Activated T-cell treated with anti-CD3 and anti-CD28 coated beads for 1 hour (primary cell): ENCODE results near the gene MUC5AC.
"Not testable (repeated sequence)": the region's sequence is repeated elsewhere in the genome, so short reads cannot be mapped to it uniquely, and the experiment has no call there.

Experiments
- DNase-seq: peaks from one replicate; pipeline ENCODE4 v3.0.0-alpha.2; 2020; ENCODE audit warnings: low read depth

MUC5AC gene

GRCh38 chr11:1157645-1158591, at the start of gene MUC5AC:
Gene MUC5AC (plus strand): TSS chr11:1157953. CDS start chr11:1158000, 47 bp downstream.
- DNase-seq, result no peak

GRCh38 chr11:1108246-1108900, 49.4 kb upstream of the MUC5AC start:
- no peak for DNase-seq

- no peak for DNase-seq
Observed at GRCh38 chr11:1109101-1109917, 48.4 kb upstream of the MUC5AC start.

- no peak for DNase-seq
Observed at GRCh38 chr11:1109918-1110705, 47.6 kb upstream of the MUC5AC start.

GRCh38 chr11:1111545-1112212, 46.1 kb upstream of the MUC5AC start:
- DNase-seq, result no peak

GRCh38 chr11:1112351-1113191, 45.2 kb upstream of the MUC5AC start:
- DNase-seq, result no peak

GRCh38 chr11:1113405-1114201, 44.1 kb upstream of the MUC5AC start:
- no peak for DNase-seq

GRCh38 chr11:1115292-1115691, 42.5 kb upstream of the MUC5AC start:
- not testable (repeated sequence) for DNase-seq

- DNase-seq, result no peak
Observed at GRCh38 chr11:1116104-1116503, 41.6 kb upstream of the MUC5AC start.

- DNase-seq, result no peak
Observed at GRCh38 chr11:1116666-1117390, 40.9 kb upstream of the MUC5AC start.

GRCh38 chr11:1117992-1118391, 39.8 kb upstream of the MUC5AC start:
- no peak for DNase-seq

GRCh38 chr11:1118755-1119603, 38.8 kb upstream of the MUC5AC start:
- no peak for DNase-seq

- DNase-seq, result no peak
Observed at GRCh38 chr11:1119604-1120146, 38.1 kb upstream of the MUC5AC start.

- no peak for DNase-seq
Observed at GRCh38 chr11:1120532-1121330, 37.0 kb upstream of the MUC5AC start.

GRCh38 chr11:1121331-1121812, 36.4 kb upstream of the MUC5AC start:
- DNase-seq, result no peak
